GM12875 (cell line): Measurements from ENCODE around the gene CMPK2.
A peak's percentile ranks its signal among the peaks of the same experiment; 100 is the strongest.

ENCODE experiments used
- H3K4me3 ChIP-seq: one replicate; pipeline ENCODE4 v1.5.1; 2011; ENCODE audit warnings: low read depth, low read length, control low read depth
- CTCF ChIP-seq: IDR thresholded peaks from 2 replicates; pipeline ENCODE4 v1.5.1; 2011; ENCODE audit warnings: low read depth, mild to moderate bottlenecking, control low read depth, inconsistent platforms, low read length, moderate library complexity, borderline replicate concordance; ENCODE audit not compliant: insufficient read depth

The CMPK2 gene

GRCh38 chr2:6855860-6856547 lies 9.7 kb downstream of the CMPK2 start:
- no peak for TF ChIP-seq CTCF

DNA sequence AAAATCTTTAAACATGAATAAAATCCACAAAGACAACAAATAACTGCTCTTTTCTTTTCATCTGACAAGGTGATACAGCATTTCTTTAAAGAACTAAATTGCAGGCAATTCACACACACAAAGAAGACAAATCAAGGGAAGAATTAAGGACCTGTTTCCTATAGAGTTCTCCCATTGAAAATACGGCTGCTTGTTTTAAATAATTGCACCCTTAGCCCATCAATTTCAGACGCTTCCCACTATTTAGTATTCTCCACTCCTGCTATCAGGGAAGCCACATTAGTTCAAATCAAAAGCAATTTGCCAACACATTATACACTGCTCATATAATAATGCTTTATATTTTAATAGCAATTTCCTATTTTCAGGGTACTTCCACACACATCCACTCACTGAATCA lies 11.3 kb downstream of the CMPK2 start:
- no peak overlapping the region for H3K4me3 ChIP-seq
- no peak for TF ChIP-seq CTCF

More at GRCh38 chr2:6855860-6856547, 9.7 kb downstream of the CMPK2 start:
- H3K4me3 ChIP-seq, result no peak overlapping the region

- H3K4me3 ChIP-seq, result no peak overlapping the region
- no peak for TF ChIP-seq CTCF
Observed at GRCh38 chr2:6852195-6852594, 13.5 kb downstream of the CMPK2 start.

- TF ChIP-seq CTCF, result no peak
- H3K4me3 ChIP-seq, result no peak overlapping the region
Observed at GRCh38 chr2:6846967-6847681, 18.6 kb downstream of the CMPK2 start.

DNA sequence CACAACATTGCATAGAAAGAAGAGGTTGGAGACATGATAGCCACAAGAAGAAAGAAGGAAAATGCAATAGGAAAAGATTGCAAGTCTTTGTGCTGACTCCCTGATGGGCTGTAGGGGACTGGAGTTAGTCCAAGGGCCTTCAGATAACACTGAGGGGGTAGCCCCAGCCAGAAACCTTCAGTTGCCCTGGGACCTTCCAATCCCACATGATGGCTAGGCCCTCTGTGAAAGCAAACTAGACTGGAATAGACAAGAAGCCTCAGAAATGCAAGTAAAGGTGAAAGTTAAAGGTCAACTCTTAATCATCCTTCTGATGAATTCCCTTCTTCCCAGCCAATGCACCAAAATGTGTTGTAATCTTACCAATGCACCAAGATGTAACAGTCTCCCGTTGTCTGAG lies 19.2 kb downstream of the CMPK2 start:
- no peak overlapping the region for H3K4me3 ChIP-seq
- no peak for TF ChIP-seq CTCF

DNA sequence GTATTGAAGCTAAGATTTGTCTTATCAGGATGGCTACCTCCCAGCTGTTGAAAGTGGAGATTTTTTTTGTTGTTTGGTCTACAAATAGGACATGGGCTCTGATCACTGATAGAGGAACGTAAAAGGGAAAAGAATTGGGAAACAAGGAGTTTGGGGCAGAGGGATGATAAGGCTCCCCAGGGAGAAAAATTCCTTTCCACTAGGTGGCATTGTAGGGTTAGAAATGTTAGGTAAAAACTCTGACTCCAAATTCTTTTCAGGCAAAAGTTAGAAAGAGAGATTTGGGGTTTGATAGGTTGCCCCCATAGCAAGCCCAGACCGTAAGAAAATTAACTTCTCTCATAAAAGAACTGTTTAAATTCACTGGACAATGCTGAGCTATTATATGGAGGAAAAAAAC lies 19.8 kb downstream of the CMPK2 start:
- TF ChIP-seq CTCF, result 0 out of 2 replicates have a peak, but pooled peaks have one; percentile 2
- H3K4me3 ChIP-seq, result no peak overlapping the region

DNA sequence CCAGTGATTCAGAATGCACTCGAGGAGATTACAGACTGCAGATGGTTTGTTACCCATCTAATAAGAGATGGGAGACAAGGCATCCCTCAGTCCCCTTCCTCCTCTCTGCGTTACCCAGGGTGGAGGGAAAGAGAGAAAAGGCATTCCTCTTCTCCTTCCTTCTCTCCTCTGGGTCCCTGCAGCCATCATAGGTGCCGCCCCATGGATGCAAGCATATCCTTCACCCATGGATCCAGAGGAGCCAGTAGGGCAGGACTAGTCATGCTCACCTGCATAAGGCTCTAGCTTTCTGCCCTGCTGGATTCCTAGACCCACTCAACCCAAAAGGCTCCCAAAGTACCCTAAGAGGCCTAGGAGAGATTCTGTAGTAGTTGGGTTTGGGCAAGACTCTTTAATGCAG lies 20.4 kb downstream of the CMPK2 start:
- no peak overlapping the region for H3K4me3 ChIP-seq
- no peak for TF ChIP-seq CTCF
